Adrenal gland (tissue), 12 donors: ENCODE data around the gene ANTXR2. TPM values are rescaled to one million over a fixed set of nuclear protein-coding genes. Genes with fewer than 3 reads are reported as not detected.

Experiments
- DNase-seq, 7 donors: peaks; one replicate each; pipeline ENCODE4 v3.0.0-alpha.2; 2019 to 2020
- H3K27ac ChIP-seq, 5 donors: fragments of 200-600 bp; sonication (generic) in 4 of 5; 1 replicate in 3 of 5; 2 replicates in 2 of 5; pipeline versions ENCODE4 v1.5.1 to v1.8.0; 2016 to 2020; ENCODE audit warnings: mild to moderate bottlenecking in 1 of 5
- H3K27me3 ChIP-seq: fragments of 200-600 bp; 2 replicates; pipeline ENCODE4 v1.8.0; 2021
- H3K36me3 ChIP-seq, 2 donors: fragments of 200-600 bp; replicated peaks in 1 of 2; 1 replicate in 1 of 2; 2 replicates in 1 of 2; pipeline versions ENCODE4 v1.5.1 to v1.8.0; 2018 to 2022
- H3K4me1 ChIP-seq, 2 donors: fragments of 200-600 bp; replicated peaks in 1 of 2; 1 replicate in 1 of 2; 2 replicates in 1 of 2; pipeline versions ENCODE4 v1.5.1 to v1.8.0; 2018 to 2021
- H3K4me3 ChIP-seq, 4 donors: fragments of 200-600 bp; sonication (generic) in 3 of 4; one replicate each; pipeline ENCODE4 v1.5.1; 2016 to 2018
- H3K9me3 ChIP-seq, 3 donors: fragments of 200-600 bp; sonication (generic) in 1 of 3; replicated peaks in 1 of 3; 1 replicate in 2 of 3; 2 replicates in 1 of 3; pipeline versions ENCODE4 v1.5.1 to v1.8.0; 2016 to 2021
- POLR2A ChIP-seq, 2 donors: fragments of 450-650 bp; IDR thresholded peaks; one replicate each; pipeline ENCODE4 v1.6.1; 2017; ENCODE audit warnings: antibody characterized with exemption in 2 of 2, mild to moderate bottlenecking in 2 of 2, moderate library complexity in 1 of 2
- WGBS, 4 donors: extraction: QIAGEN DNeasy Blood & Tissue Kit in 2 of 4; methylation state at CpG; one replicate each; pipeline versions ENCODE4 v1.1.5 to v1.1.7; 2013 to 2017; 5-methylcytosine and 5-hydroxymethylcytosine counted together
- intact Hi-C, 2 donors: fragments of 100-400 bp; cut with DNase I; formaldehyde crosslinking; loops; one replicate each; pipeline versions ENCODE4 v1.14.1 to v1.15.0; 2022 to 2023
- polyA plus RNA-seq, 3 donors: library from polyadenylated mRNA; stranded (reverse); fragments of 200-250 nt in 2 of 3; fragments of 350-450 nt in 1 of 3; fragmentation: Illumina TruSeq in 1 of 3; extraction: RNeasy Lipid Tissue Mini Kit (QIAGEN cat#74804) in 1 of 3; gene quantifications; one replicate each; pipeline ENCODE4 v1.2.3, GENCODE V29; 2013 to 2014
- total RNA-seq, 9 donors: library from RNA; depleted of rRNA in 4 of 9; stranded (reverse); fragments of >200 nt in 4 of 9; fragments of 120-200 nt in 1 of 9; fragmentation: NEBNext Ultra II Directional in 1 of 9; extraction: Animal tissue kit (Norgen Biotek cat#: 25700) in 1 of 9; gene quantifications; one replicate each; pipeline versions ENCODE4 v1.1.0 to v1.2.4, GENCODE V29; 2013 to 2023
- TF ChIP-seq, protein P1 (sequence below), 6 experiments: fragments of 450-650 bp in 4 of 6; fragments of 200-600 bp in 2 of 6; sonication (generic) in 1 of 6; IDR thresholded peaks; 1 replicate in 5 of 6; 2 replicates in 1 of 6; pipeline versions ENCODE4 v1.5.1 to v1.8.0; 2016 to 2021; ENCODE audit warnings: antibody characterized with exemption in 6 of 6, mild to moderate bottlenecking in 2 of 6, moderate library complexity in 1 of 6
- donor health status: healthy with polysubstance abuse.
- donor health status: Bipolar disorder and iron deficiency.
- donor health status: DM: yes; HTN: yes; CAD: no.
- donor health status: DM: no; HTN: no; CAD: no.
- donor health status: DM: no; HTN: no; CAD: no.
- donor health status: DM: yes; HTN: yes; CAD: no.

The ANTXR2 gene
- total and polyA plus RNA-seq, 12 donors: 8.4 to 96.6 (median 57.7) TPM

DNA sequence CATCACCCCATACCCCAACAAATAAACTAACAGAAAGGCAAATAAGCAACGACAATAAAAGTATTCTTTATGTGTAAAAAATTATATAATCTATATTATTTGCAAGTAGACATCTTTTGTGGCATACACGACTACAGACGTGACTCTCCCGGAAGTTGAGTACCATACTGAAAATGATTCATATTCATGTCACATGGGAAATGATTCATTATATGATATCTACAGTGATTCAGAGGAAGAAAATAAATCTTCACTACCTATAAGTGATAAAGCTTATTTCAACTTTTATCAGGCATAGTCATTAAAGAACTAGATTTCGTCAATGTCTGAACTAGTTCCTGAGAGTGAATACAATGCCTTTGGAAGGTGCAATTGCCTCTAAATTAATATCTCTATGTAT, 4.6 kb upstream of the ANTXR2 start:
- Histone ChIP-seq H3K9me3 (no peaks in the 10 kb centered on the region), H3K36me3 (no peaks in the 10 kb centered on the region), H3K4me1 (peaks cover 7 to 31% of the 10 kb centered on the region in 2 donors), H3K27ac (no peak overlapping the region), H3K27me3 (no peaks in the 10 kb centered on the region), H3K4me3 (no peak overlapping the region)
- intact Hi-C loops: loop anchor here in 1 of 2 donors (5.0 to 10.0 kb wide), 2 partner anchors 105 to 153 kb away; no protein-coding TSS in a partner anchor
- DNase-seq: no peak
- TF ChIP-seq, protein P1, sequence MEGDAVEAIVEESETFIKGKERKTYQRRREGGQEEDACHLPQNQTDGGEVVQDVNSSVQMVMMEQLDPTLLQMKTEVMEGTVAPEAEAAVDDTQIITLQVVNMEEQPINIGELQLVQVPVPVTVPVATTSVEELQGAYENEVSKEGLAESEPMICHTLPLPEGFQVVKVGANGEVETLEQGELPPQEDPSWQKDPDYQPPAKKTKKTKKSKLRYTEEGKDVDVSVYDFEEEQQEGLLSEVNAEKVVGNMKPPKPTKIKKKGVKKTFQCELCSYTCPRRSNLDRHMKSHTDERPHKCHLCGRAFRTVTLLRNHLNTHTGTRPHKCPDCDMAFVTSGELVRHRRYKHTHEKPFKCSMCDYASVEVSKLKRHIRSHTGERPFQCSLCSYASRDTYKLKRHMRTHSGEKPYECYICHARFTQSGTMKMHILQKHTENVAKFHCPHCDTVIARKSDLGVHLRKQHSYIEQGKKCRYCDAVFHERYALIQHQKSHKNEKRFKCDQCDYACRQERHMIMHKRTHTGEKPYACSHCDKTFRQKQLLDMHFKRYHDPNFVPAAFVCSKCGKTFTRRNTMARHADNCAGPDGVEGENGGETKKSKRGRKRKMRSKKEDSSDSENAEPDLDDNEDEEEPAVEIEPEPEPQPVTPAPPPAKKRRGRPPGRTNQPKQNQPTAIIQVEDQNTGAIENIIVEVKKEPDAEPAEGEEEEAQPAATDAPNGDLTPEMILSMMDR (IDR thresholded peaks at IDR 0.05): no peak
- TF ChIP-seq POLR2A (IDR thresholded peaks at IDR 0.05): no peak
- 44 to 57% (median 49%) methylated on average over 5 of the region's 5 CpGs for WGBS, 4 donors

DNA sequence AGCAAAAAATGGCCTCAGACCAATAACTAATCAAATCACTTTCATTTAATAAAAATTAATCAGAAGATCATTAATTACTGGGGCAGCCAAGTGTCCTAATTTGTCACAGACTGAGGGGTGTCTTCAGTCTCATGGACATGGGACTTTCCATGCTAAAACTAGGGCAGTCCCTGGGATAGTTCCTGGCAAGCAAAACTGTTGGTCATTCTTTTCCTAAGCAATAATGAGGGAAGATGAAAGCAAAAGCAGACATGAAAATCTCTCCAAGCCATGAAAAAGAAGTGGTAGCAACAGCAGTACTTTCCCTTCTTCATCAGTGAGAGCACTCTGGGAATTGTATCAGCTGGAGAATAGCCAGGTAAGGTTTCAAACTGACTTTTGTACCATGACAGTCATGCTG, 3.7 kb upstream of the ANTXR2 start:
- intact Hi-C loops: loop anchor here in 1 of 2 donors (5.0 to 10.0 kb wide), 2 partner anchors 106 to 152 kb away; no protein-coding TSS in a partner anchor

DNA sequence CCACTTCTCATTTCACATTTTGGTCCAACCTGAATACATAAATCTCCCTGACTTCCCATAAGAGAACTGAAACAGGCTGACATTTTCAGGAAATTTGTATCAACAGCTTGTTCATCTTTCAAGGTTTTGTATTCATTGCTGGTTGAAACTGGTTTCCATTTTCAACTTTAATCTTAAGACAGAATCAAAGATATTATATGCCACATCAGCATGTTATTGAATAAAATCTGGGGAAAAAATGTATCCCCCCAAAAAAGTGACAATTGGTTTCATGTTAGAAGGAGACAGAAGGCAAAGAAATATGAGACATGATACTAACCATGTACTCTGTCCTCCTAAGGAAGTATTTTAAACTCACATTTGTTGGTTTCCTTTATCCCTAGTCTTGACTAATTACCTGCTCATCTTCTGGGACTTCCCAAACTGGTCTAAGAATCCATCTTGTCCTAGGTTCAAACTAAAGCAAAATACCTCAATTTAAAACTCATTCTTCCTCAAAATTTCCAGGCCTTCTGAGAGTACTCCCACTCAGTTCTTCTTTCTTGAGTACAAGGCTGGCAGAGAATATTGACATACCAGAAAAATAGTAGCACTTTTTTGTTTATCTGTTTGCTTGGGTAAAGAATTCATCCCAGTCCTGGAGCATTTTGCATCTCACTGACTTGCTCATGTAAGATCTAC, 3.1 kb upstream of the ANTXR2 start:
- Histone ChIP-seq H3K9me3 (no peaks in the 10 kb centered on the region), H3K36me3 (no peaks in the 10 kb centered on the region), H3K27ac (no peak overlapping the region), H3K4me3 (no peak overlapping the region), H3K4me1 (peaks cover 10 to 36% of the 10 kb centered on the region in 2 donors), H3K27me3 (no peaks in the 10 kb centered on the region)
- DNase-seq: no peak
- intact Hi-C loops: loop anchor here in 1 of 2 donors (5.0 to 10.0 kb wide), 2 partner anchors 106 to 151 kb away; no protein-coding TSS in a partner anchor
- TF ChIP-seq, protein P1 (IDR thresholded peaks at IDR 0.05): no peak
- no peak for TF ChIP-seq POLR2A (IDR thresholded peaks at IDR 0.05)

More for the DNA sequence above, 3.7 kb upstream of the ANTXR2 start:
- no peaks in the 10 kb centered on the region for H3K9me3 ChIP-seq
- H3K4me3 ChIP-seq: no peak overlapping the region
- no peak overlapping the region for H3K27ac ChIP-seq
- H3K4me1 ChIP-seq: peaks cover 7 to 31% of the 10 kb centered on the region in 2 donors
- TF ChIP-seq, protein P1 (IDR thresholded peaks at IDR 0.05): no peak
- TF ChIP-seq POLR2A (IDR thresholded peaks at IDR 0.05): no peak
- no peak for DNase-seq
- H3K36me3 ChIP-seq: no peaks in the 10 kb centered on the region
- H3K27me3 ChIP-seq: no peaks in the 10 kb centered on the region

GRCh38 chr4:80074651-80075050, 1.6 kb upstream of the ANTXR2 start:
- no peaks in the 10 kb centered on the region for H3K9me3 ChIP-seq
- TF ChIP-seq, protein P1 (IDR thresholded peaks at IDR 0.05): no peak
- no peak for TF ChIP-seq POLR2A (IDR thresholded peaks at IDR 0.05)
- H3K4me3 ChIP-seq: no peak overlapping the region
- H3K36me3 ChIP-seq: no peaks in the 10 kb centered on the region
- H3K27ac ChIP-seq: no peak overlapping the region
- H3K4me1 ChIP-seq: peaks cover 23 to 51% of the 10 kb centered on the region in 2 donors
- intact Hi-C loops: loop anchor here in 1 of 2 donors (5.0 to 10.0 kb wide), 2 partner anchors 108 to 150 kb away; no protein-coding TSS in a partner anchor
- no peak for DNase-seq
- no peaks in the 10 kb centered on the region for H3K27me3 ChIP-seq
